SK-N-SH (cell line): ENCODE results near the gene SEMA3D.

ENCODE experiments used
- GABPA ChIP-seq: IDR thresholded peaks from 2 replicates; pipeline ENCODE4 v1.4.0; 2012; ENCODE audit warnings: low read depth, mild to moderate bottlenecking
- NRF1 ChIP-seq: IDR thresholded peaks from 2 replicates; pipeline ENCODE4 v1.6.1; 2012; ENCODE audit warnings: low read depth, mild to moderate bottlenecking, low read length
- POLR2AphosphoS5 ChIP-seq: IDR thresholded peaks from 2 replicates; pipeline ENCODE4 v1.6.1; 2012; ENCODE audit warnings: low read depth, low read length
- RAD21 ChIP-seq: IDR thresholded peaks from 2 replicates; pipeline ENCODE4 v1.6.1; 2012; ENCODE audit warnings: mild to moderate bottlenecking, low read length
- TEAD4 ChIP-seq: IDR thresholded peaks from 2 replicates; pipeline ENCODE4 v1.4.0; 2012; ENCODE audit warnings: mild to moderate bottlenecking, borderline replicate concordance; ENCODE audit not compliant: insufficient read depth
- TF ChIP-seq, protein P1 (sequence below): fragments of 200-600 bp; sonication (generic); IDR thresholded peaks from 2 replicates; pipeline ENCODE4 v1.6.1; 2017; ENCODE audit warnings: antibody characterized with exemption, mild to moderate bottlenecking, moderate library complexity

DNA sequence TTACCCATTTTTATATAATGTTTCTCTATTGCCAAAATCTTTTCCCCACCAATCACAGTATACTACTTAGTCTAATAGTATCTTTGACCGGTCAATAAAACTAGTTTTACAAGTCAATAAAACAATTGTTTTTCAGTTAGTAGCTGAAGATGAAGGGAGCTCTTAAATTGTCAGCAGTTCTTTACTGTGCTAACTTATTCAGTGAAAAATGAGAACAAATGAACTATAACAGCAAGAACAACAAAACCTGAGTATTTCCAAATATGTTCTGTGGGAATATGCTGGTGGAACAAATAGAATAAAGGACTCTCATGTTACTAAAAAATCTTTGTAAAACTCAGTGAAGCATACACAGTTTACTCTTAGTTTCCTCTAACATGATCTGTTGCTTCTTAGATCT, 134.0 kb downstream of the SEMA3D start:
- TF ChIP-seq POLR2AphosphoS5, result no peak
- TF ChIP-seq TEAD4, result no peak
- no peak for TF ChIP-seq NRF1
- TF ChIP-seq GABPA, result no peak
- TF ChIP-seq, protein P1, sequence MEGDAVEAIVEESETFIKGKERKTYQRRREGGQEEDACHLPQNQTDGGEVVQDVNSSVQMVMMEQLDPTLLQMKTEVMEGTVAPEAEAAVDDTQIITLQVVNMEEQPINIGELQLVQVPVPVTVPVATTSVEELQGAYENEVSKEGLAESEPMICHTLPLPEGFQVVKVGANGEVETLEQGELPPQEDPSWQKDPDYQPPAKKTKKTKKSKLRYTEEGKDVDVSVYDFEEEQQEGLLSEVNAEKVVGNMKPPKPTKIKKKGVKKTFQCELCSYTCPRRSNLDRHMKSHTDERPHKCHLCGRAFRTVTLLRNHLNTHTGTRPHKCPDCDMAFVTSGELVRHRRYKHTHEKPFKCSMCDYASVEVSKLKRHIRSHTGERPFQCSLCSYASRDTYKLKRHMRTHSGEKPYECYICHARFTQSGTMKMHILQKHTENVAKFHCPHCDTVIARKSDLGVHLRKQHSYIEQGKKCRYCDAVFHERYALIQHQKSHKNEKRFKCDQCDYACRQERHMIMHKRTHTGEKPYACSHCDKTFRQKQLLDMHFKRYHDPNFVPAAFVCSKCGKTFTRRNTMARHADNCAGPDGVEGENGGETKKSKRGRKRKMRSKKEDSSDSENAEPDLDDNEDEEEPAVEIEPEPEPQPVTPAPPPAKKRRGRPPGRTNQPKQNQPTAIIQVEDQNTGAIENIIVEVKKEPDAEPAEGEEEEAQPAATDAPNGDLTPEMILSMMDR, result no peak
- TF ChIP-seq RAD21, result no peak
